Lower leg skin (tissue), 3 donors: ENCODE measurements around the gene TP53BP2.

Experiments used
- CTCF ChIP-seq, 3 donors: fragments of 450-650 bp; IDR thresholded peaks; one replicate each; pipeline ENCODE4 v1.5.1; 2016; ENCODE audit warnings: antibody characterized with exemption in 3 of 3, mild to moderate bottlenecking in 3 of 3, moderate library complexity in 2 of 3
- POLR2A ChIP-seq, 2 donors: fragments of 450-650 bp; IDR thresholded peaks; one replicate each; pipeline ENCODE4 v1.6.1; 2016 to 2017; ENCODE audit warnings: antibody characterized with exemption in 2 of 2, mild to moderate bottlenecking in 1 of 2, moderate library complexity in 1 of 2

DNA sequence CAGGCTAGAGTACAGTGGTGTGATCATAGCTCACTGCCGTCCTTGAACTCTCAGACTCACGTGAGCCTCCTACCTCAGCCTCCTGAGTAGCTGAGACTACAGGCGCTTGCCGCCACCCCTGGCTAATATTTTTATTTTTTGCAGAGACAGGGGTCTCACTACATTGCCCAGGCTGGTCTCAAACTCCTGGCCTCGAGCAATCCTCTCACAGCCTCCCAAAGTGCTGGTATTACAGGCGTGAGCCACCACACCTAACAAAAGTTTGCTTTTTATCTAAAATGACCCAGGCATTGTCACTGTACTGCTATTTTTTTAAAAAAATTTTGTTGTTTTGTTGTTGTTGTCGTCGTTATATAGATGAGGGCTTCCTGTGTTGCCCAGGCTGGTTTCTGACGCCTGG, 87.0 kb downstream of the TP53BP2 start:
- no peak for TF ChIP-seq CTCF (IDR thresholded peaks at IDR 0.05)
- no peak for TF ChIP-seq POLR2A (IDR thresholded peaks at IDR 0.05)
